Activated CD4-positive, alpha-beta T cell treated with anti-CD3 and anti-CD28 coated beads, Interleukin-2, amount 10 ng/mL, durations not matched to agents 7 days and 5 days (primary cell): ENCODE measurements around the gene MAP2K7. TPM values are rescaled to one million over a fixed set of nuclear protein-coding genes. Genes with fewer than 3 reads are reported as not detected.

Experiments used
- CTCF ChIA-PET: fragments of 350-600 bp; sonication (Branson Sonifier 250); formaldehyde crosslinking; loops from one replicate; lab custom pipeline; 2021; ENCODE audit warnings: antibody characterized with exemption; lab: Charles Lee
- POLR2A ChIA-PET: fragments of 350-600 bp; sonication (Branson Sonifier 250); formaldehyde crosslinking; loops from one replicate; lab custom pipeline; 2021; ENCODE audit warnings: antibody characterized with exemption; lab: Charles Lee
- DNase-seq: peaks from one replicate; pipeline ENCODE4 v3.0.0-alpha.2; 2020
- H3K27ac Mint-ChIP-seq: one replicate; pipeline ENCODE4 v1.8.0; 2021; ENCODE audit warnings: mild to moderate bottlenecking, moderate library complexity, mixed read lengths
- H3K27me3 Mint-ChIP-seq: one replicate; pipeline ENCODE4 v1.8.0; 2021; ENCODE audit warnings: mixed read lengths
- H3K36me3 Mint-ChIP-seq: one replicate; pipeline ENCODE4 v1.8.0; 2021; ENCODE audit warnings: low read depth, mixed read lengths
- H3K4me1 Mint-ChIP-seq: one replicate; pipeline ENCODE4 v1.8.0; 2021; ENCODE audit warnings: mixed read lengths
- H3K4me3 Mint-ChIP-seq: one replicate; pipeline ENCODE4 v1.8.0; 2021; ENCODE audit warnings: mild to moderate bottlenecking, moderate library complexity, mixed read lengths
- H3K9me3 Mint-ChIP-seq: one replicate; pipeline ENCODE4 v1.8.0; 2021; ENCODE audit warnings: mixed read lengths
- total RNA-seq, 2 experiments: library from RNA; stranded (reverse); gene quantifications; one replicate each; pipeline ENCODE4 v1.2.3, GENCODE V29; 2021

Gene MAP2K7
- total RNA-seq, 2 experiments from 2014 or later, result 44.1 to 45.6 TPM

DNA sequence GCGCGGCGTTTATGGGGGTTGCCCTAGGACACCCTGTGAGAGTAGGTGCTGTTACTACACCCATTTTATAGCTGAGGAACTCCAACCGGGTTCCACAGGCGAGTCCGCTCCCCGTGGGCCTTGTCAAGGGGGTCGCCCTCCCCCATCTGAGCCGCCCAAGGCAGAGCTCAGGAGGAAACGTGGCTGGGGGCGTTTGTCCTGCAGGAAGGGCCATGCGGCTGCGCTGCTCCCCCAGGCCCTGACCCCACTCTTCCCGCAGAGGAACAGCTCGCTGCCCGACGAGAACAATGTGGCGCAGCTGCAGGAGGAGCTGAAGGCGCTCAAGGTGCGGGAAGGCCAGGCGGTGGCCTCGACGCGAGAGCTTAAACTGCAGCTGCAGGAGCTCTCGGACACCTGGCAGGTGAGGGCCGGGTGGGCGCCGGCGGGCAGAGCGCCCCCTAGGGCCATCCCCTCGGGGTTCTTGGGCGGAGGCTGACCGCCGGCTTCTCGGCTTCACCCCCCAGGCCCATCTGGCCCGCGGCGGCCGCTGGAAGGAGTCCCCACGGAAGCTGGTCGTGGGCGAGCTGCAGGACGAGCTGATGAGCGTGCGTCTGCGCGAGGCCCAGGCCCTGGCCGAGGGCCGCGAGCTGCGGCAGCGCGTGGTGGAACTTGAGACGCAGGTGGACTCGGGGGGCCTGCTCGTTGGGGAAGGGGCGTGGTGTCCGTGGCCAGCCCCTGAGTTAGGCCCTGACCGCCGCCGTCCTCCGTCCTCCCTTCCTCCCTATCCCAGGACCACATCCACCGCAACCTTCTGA, 41.9 kb upstream of the MAP2K7 start:
- H3K4me1 Mint-ChIP-seq, result peaks cover 11% of the 10 kb centered on the region

DNA sequence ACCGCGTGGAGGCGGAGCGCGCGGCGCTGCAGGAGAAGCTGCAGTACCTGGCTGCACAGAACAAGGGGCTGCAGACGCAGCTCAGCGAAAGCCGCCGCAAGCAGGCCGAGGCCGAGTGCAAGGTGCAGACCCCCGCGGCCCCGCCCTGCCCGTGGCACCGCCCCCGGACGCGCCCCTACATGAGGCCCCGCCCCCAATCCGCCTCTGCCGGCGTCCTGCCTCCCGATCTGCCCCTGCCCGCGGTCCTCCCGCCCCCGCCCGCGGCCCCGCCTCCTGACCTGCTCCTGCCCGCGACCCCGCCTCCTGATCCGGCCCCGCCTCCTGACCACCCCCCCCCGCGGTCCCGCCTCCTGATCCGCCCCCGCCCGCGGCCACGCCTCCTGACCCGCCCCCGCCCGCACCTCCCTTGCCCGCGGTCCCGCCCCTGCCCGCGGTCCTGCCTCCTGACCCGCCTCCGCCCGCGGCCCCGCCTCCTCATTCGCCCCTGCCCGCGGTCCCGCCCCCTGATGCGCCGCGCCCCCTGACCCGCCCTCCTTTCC, 41.2 kb upstream of the MAP2K7 start:
- Mint-ChIP-seq H3K9me3 (no peaks in the 10 kb centered on the region), H3K27ac (no peak overlapping the region), H3K36me3 (no peaks in the 10 kb centered on the region), H3K27me3 (peaks cover 18% of the 10 kb centered on the region), H3K4me3 (no peak overlapping the region), H3K4me1 (peaks cover 11% of the 10 kb centered on the region)
- DNase-seq, result peak; percentile 69
- ChIA-PET POLR2A (interaction anchor here (0.6 kb wide), 1 partner anchor 233 kb away, joined by 3 read pairs; the partner anchor contains the start of genes PET100 and XAB2), CTCF (interaction anchor here (0.8 to 1.7 kb wide), 3 partner anchors 11 to 72 kb away, joined by 3 to 6 read pairs (median 4); partner anchors contain the start of gene MAP2K7)

More for the DNA sequence above, 41.9 kb upstream of the MAP2K7 start:
- Mint-ChIP-seq H3K27ac (no peak overlapping the region), H3K4me3 (no peak overlapping the region), H3K27me3 (peaks cover 13% of the 10 kb centered on the region), H3K9me3 (no peaks in the 10 kb centered on the region), H3K36me3 (no peaks in the 10 kb centered on the region)
- CTCF ChIA-PET, result interaction anchor here (0.5 to 4.9 kb wide), 6 partner anchors 7 to 271 kb away, joined by 3 to 28 read pairs (median 4); partner anchors contain the start of gene MAP2K7
- DNase-seq, result no peak
- POLR2A ChIA-PET, result interaction anchor here (0.6 kb wide), 1 partner anchor 232 kb away, joined by 3 read pairs; the partner anchor contains the start of genes PET100 and XAB2

DNA sequence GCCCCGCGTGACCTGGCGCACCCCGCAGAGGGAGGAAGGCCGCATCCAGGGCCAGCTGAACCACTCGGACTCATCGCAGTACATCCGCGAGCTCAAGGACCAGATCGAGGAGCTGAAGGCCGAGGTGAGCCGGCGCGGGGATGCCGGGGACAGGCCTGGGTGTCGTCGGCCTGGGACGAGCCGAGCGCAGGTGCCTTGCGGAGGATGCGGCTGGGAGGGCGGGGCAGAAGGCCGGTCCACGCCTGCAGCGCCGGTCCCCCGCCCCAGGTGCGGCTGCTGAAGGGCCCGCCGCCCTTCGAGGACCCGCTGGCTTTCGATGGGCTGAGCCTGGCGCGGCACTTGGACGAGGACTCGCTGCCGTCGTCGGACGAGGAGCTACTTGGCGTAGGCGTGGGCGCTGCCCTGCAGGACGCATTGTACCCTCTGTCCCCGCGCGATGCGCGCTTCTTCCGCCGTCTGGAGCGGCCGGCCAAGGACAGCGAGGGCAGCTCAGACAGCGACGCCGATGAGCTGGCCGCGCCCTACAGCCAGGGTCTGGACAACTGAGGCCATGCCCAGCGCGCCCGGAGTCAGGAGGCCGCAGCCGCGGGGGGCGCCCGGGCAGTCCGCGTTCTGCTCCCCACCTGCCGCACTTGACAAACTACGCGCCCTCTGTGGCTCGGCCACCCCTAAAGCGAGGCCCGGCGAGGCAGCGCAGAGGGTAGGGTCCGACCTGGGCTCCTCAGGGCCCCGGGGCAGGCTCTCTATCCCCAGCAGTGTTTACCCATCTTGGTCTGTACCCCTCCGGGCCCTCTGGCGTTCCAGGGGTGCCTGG, 40.3 kb upstream of the MAP2K7 start:
- no peak for DNase-seq
- Mint-ChIP-seq H3K9me3 (no peaks in the 10 kb centered on the region), H3K4me1 (peaks cover 13% of the 10 kb centered on the region), H3K27me3 (peaks cover 22% of the 10 kb centered on the region), H3K27ac (no peak overlapping the region), H3K36me3 (no peaks in the 10 kb centered on the region), H3K4me3 (no peak overlapping the region)
- POLR2A ChIA-PET, result no interaction called here
- CTCF ChIA-PET, result interaction anchor here (0.5 to 2.0 kb wide), 4 partner anchors 10 to 295 kb away, joined by 3 to 6 read pairs (median 4); no protein-coding TSS in a partner anchor

DNA sequence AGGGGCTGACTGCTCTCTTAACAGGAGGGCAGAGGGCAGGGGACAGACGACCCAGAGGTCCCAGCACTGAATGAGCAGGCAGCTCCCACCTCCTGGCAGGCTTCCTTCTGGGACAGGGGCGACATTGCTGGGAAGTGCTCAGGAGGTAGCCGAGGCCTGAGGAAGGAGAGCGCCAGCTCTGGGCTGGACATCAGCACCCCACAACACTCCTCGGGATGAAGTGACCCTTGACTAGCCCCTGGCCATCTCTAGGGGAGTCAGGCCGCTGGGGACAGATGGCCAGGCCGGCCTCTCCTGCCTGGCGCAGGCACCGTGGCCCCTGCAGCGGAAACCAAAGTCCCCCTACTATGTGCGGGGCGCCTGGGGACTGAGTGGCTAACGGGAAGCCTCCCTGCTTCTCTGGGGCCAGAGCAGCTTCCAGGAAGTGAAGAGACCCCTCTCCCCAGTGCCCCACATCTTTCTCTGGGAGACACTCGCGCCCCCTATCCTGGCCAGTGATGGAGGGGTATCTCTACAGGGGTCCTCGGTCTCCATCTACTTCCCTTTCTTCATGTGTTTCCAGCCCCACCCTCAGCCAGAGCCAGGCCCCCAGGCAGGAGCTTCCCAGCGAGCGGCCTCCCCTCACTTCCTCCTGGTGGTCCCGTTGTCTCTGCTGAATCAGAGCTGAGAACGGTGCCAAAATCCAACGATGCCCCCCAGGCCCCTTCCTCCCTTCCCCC, 39.5 kb upstream of the MAP2K7 start:
- Mint-ChIP-seq H3K9me3 (no peaks in the 10 kb centered on the region), H3K27me3 (peaks cover 22% of the 10 kb centered on the region), H3K4me1 (peaks cover 19% of the 10 kb centered on the region), H3K4me3 (no peak overlapping the region), H3K27ac (no peak overlapping the region), H3K36me3 (no peaks in the 10 kb centered on the region)
- CTCF ChIA-PET, result interaction anchor here (0.5 to 2.0 kb wide), 4 partner anchors 12 to 138 kb away, joined by 3 to 6 read pairs (median 3); partner anchors contain the start of gene MAP2K7
- DNase-seq, result no peak
- POLR2A ChIA-PET, result no interaction called here

DNA sequence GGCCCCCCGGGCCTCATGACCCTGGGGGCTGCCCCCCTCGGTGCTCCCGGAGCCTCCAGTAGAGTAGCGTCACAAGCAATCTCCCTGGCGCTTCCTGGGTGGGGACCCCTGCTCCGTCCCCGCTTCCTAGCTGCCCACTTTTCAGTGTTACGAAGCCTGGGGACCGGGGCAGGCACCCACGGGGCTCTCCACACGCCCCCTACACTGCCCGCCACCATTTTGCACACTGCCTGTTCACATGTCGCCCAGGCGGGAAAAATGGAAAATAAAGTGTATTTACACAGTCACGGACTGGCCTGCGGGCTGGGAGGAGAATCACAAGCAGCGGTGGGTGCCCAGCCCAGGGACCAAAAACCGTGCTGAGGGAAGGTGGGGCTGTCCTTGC, 39.0 kb upstream of the MAP2K7 start:
- no peak for DNase-seq
- Mint-ChIP-seq H3K27ac (no peak overlapping the region), H3K4me3 (no peak overlapping the region), H3K27me3 (peaks cover 22% of the 10 kb centered on the region), H3K9me3 (no peaks in the 10 kb centered on the region), H3K4me1 (peaks cover 19% of the 10 kb centered on the region), H3K36me3 (no peaks in the 10 kb centered on the region)
- POLR2A ChIA-PET, result no interaction called here
- CTCF ChIA-PET, result interaction anchor here (1.1 to 2.0 kb wide), 2 partner anchors 12 to 39 kb away, joined by 3 to 6 read pairs; partner anchors contain the start of gene MAP2K7

DNA sequence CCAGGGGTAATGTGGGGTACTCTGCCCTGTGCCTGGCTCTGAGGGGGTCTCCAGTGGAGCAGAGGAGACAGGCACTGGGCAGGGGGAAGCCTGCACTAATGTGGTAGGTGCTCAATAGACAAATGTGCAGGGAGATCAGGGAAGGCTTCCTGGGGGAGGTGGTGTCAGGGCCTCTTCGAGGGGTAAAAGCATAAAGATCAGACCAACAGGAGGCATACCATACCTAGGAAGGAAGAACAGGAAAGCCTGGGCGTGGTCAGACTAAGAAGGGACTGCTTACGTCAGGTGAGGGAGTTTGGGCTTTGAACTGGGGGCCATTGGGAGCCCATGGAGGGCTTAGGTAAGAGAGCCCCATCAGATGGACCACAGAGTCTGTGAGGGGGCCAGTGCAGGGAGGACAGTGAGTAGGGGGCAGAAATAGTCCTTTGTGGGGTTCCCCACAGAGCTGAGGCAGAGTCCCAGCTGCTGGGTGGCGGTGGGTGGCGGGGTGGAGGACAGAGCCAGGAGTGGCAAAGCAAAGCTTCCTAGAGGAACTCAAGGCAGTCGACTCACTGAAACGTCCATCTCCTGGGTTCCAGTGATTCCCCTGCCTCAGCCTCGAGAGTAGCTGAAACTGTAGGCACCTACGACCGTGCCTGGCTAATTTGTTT, 38.3 kb upstream of the MAP2K7 start:
- POLR2A ChIA-PET, result no interaction called here
- Mint-ChIP-seq H3K36me3 (no peaks in the 10 kb centered on the region), H3K4me1 (peaks cover 22% of the 10 kb centered on the region), H3K27me3 (peaks cover 22% of the 10 kb centered on the region), H3K4me3 (no peak overlapping the region), H3K27ac (peak overlapping the region; percentile 20), H3K9me3 (no peaks in the 10 kb centered on the region)
- no peak for DNase-seq
- CTCF ChIA-PET, result interaction anchor here (0.6 to 0.7 kb wide), 2 partner anchors 16 to 57 kb away, joined by 3 read pairs; no protein-coding TSS in a partner anchor

DNA sequence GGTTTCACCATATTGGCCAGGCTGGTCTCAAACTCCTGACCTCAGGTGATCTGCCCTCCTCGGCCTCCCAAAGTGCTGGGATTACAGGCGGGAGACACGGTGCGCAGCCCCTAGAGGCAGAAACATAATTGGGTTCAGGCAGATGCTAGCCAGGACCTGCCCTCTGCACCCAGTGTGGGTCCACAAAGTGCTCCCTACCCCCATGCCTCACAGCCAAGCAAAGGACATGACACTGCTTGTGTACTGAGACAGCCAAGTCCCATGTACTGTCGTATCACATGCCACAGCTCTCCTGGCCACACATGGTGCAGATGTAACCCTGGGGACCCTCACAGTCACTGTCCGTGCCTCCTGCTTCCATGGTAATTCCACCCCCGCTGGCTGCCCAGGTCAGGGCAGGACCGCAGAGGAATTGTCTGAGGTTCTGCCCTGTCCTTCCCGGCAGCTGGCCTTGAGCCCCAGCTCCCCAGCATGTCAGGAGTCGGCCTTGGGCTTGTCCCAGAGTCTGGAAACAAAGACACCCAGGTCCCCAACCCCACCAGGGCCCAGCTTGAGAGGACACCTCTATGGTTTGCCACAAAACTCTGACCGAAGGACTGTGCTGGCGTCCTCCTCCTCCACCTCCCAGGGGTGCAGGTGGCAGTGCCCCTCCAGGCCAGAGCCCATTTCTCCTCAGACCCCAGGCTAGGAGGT, 37.1 kb upstream of the MAP2K7 start:
- H3K9me3 Mint-ChIP-seq, result no peaks in the 10 kb centered on the region
- no peaks in the 10 kb centered on the region for H3K36me3 Mint-ChIP-seq
- no peak overlapping the region for H3K27ac Mint-ChIP-seq
- H3K4me3 Mint-ChIP-seq, result no peak overlapping the region
- no peak for DNase-seq
- H3K27me3 Mint-ChIP-seq, result peaks cover 21% of the 10 kb centered on the region
- peaks cover 31% of the 10 kb centered on the region for H3K4me1 Mint-ChIP-seq
- ChIA-PET POLR2A (no interaction called here), CTCF (no interaction called here)

DNA sequence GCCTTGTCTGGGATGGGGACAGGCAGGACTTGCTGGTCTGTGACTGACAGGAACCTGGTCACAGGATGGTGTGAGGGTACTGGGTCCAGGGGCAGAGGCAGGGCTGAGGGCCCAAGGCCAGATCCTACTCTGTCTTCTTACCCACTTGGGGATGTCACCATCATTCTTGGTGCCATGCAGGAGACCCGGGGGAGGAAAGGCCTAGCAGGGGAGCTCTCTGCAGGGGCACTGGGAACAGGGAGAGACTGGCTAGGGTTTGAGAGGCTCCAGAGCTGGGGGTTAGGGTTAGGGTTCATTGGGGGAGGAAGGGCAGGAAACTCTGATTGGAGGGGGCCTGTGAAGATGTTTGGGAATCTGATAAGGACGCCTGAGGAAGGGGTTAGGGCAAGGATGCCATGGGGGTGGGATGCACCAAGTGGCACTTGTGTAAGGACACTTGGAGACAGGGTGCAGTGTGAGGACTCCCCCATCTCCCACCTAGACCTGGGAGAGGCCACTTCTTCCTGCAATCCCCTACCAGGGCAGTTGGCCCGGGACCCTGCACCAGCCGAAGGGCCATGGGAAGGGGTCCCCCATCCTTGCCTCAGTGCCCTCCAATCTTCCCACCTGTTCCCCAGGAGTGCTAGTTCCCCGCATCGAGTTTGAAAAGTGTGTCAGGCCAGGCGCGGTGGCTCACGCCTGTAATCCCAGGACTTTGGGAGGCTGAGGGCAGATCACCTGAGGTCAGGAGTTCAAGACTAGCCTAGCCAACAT, 36.4 kb upstream of the MAP2K7 start:
- H3K27ac Mint-ChIP-seq, result no peak overlapping the region
- no peaks in the 10 kb centered on the region for H3K36me3 Mint-ChIP-seq
- POLR2A ChIA-PET, result no interaction called here
- no peaks in the 10 kb centered on the region for H3K9me3 Mint-ChIP-seq
- peaks cover 28% of the 10 kb centered on the region for H3K27me3 Mint-ChIP-seq
- peaks cover 38% of the 10 kb centered on the region for H3K4me1 Mint-ChIP-seq
- DNase-seq, result no peak
- H3K4me3 Mint-ChIP-seq, result no peak overlapping the region
- CTCF ChIA-PET, result no interaction called here

DNA sequence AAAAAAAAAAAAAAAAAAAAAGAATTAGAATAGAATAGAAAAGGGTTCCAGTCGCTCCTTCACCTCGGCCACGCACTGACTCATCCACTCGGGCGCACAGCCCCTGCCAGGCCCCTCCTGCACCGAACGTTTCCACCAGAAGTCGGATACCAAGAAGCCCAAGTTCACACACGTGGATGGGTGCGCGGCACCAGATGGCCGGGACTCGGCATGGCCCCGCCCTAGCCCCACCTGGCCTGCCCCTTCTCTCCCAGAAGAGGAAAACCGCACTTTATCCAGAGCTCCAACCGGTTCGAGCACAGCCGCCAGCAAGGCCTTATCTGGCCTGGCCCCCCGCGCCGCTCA, 35.4 kb upstream of the MAP2K7 start:
- DNase-seq, result no peak
- Mint-ChIP-seq H3K4me3 (peak overlapping the region; percentile 63), H3K4me1 (peaks cover 42% of the 10 kb centered on the region), H3K27ac (peak overlapping the region; percentile 75), H3K36me3 (no peaks in the 10 kb centered on the region), H3K27me3 (peaks cover 34% of the 10 kb centered on the region), H3K9me3 (no peaks in the 10 kb centered on the region)
- ChIA-PET CTCF (interaction anchor here (0.6 to 2.2 kb wide), 13 partner anchors 9 to 514 kb away, joined by 3 to 28 read pairs (median 5); partner anchors contain the start of gene SNAPC2), POLR2A (no interaction called here)

DNA sequence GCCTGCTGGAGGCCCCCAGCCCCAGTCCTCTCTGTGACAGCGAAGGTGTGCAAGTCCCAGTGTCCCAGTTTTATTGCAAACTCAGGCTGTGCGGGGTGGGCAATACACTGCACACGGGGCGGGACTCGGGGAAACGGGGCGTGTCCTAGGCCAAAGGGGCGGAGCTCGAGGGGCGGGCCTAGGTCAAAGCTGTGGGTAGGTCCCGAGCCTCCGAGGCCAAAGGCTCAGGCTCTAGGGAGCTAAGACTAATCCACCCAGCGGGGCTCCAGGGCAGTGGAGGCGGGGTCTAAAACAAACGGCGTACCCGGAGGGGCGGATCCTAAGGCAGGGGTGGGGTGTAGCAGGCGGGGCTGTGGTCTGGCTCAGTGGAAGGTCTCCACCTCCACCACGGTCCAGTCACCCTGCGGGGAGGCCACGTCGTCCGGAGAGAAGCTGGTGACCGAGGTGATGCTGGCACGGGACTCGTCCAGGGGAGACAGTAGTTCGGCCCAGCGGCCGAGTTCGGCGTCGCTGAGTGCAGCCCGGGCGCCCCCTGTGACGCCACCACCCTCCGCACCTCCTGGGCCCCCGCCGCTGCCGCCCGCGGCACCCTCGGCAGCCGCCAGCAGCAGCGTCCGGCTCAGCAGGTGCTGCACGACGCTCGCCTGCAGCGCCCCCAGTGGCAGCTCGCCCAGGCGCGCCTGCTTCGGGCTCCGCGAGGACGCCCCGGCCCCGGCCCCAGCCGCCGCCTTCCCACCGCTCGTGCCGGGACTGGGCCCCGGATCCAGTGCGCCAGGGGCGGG, 34.8 kb upstream of the MAP2K7 start:
- Mint-ChIP-seq H3K27me3 (peaks cover 36% of the 10 kb centered on the region), H3K4me3 (peak overlapping the region; percentile 63), H3K27ac (peak overlapping the region; percentile 75), H3K36me3 (no peaks in the 10 kb centered on the region), H3K9me3 (no peaks in the 10 kb centered on the region), H3K4me1 (peaks cover 44% of the 10 kb centered on the region)
- POLR2A ChIA-PET, result no interaction called here
- CTCF ChIA-PET, result interaction anchor here (0.6 to 2.2 kb wide), 26 partner anchors 9 to 799 kb away, joined by 3 to 28 read pairs (median 5); partner anchors contain the start of genes MAP2K7, SNAPC2, TIMM44 and TRAPPC5
- DNase-seq, result peak; percentile 79
